Motor neuron (in vitro differentiated cells): ENCODE data around the gene CLIP2. TPM values are rescaled to one million over a fixed set of nuclear protein-coding genes. Genes with fewer than 3 reads are reported as not detected.
"Not testable (repeated sequence)": the region's sequence is repeated elsewhere in the genome, so short reads cannot be mapped to it uniquely, and the experiment has no call there.

Source experiments
- ATAC-seq, 8 experiments: fragments of 200-7000 bp; cut with Tn5 transposase; replicated peaks in 6 of 8; 2 replicates each; pipeline ENCODE4 v1.8.0; 2021; ENCODE audit warnings: mild to moderate bottlenecking in 8 of 8, moderate library complexity in 8 of 8
- H3K27ac ChIP-seq, 2 donors: fragments of 250-450 bp; sonication (Bioruptor Pico); 2 replicates each; pipeline ENCODE4 v1.9.0; 2021; ENCODE audit warnings: antibody characterized with exemption in 2 of 2, mild to moderate bottlenecking in 2 of 2, moderate library complexity in 1 of 2
- H3K4me1 ChIP-seq, 2 donors: fragments of 250-450 bp; sonication (Bioruptor Pico); replicated peaks in 1 of 2; 2 replicates each; pipeline ENCODE4 v1.6.1; 2021; ENCODE audit warnings: antibody characterized with exemption in 2 of 2, mild to moderate bottlenecking in 2 of 2, moderate library complexity in 1 of 2
- H3K4me3 ChIP-seq, 5 donors: fragments of 250-450 bp; sonication (Bioruptor Pico); 2 replicates each; pipeline ENCODE4 v1.9.0; 2021; ENCODE audit warnings: antibody characterized with exemption in 5 of 5, mild to moderate bottlenecking in 5 of 5, moderate library complexity in 4 of 5
- WGBS, 10 experiments: fragments of 450-650 bp; shearing (Covaris generic); methylation state at CpG; one replicate each; pipeline ENCODE4 v1.0.0; 2022; 5-methylcytosine and 5-hydroxymethylcytosine counted together
- in situ Hi-C, 9 experiments: fragments of 400-800 bp; cut with MboI; loops; one replicate each; pipeline ENCODE4 v1.15.0; 2021; ENCODE audit warnings: low sequenced_read_pairs in 9 of 9, low pct_unique_long_range_greater_than_20kb in 2 of 9; ENCODE audit not compliant: unreplicated experiment in 9 of 9
- total RNA-seq, 8 experiments: library from RNA; unstranded; fragments of 300-600 nt; gene quantifications; 2 replicates each; pipeline versions ENCODE4 v1.2.3 to v1.2.4, GENCODE V29; 2022

CLIP2 gene
- total RNA-seq, 8 experiments from 2014 or later, result 11.3 to 51.8 (median 32.7) TPM

GRCh38 chr7:74351836-74352235, 62.6 kb downstream of the CLIP2 start:
- Histone ChIP-seq H3K4me1 (no peaks in the 10 kb centered on the region), H3K27ac (no peak overlapping the region), H3K4me3 (no peak overlapping the region)
- ATAC-seq, result no peak
- in situ Hi-C loops, result no loop called here
- WGBS, 10 experiments, result 50 to 100% (median 80%) methylated on average over 1 to 3 of the region's 3 CpGs; no CpG with 5 or more reads in 5 of the 10 experiments

- ATAC-seq, H3K27ac ChIP-seq, H3K4me1 ChIP-seq, H3K4me3 ChIP-seq, in situ Hi-C loops: not testable (repeated sequence)
- WGBS, 10 experiments, result 72 to 100% (median 86%) methylated on average over 1 to 4 of the region's 4 CpGs
Measured at GRCh38 chr7:74352551-74353138, 63.4 kb downstream of the CLIP2 start.

- H3K4me1 ChIP-seq, result no peaks in the 10 kb centered on the region
- 100% methylated on average over 1 to 3 of the region's 6 CpGs; no CpG with 5 or more reads in 7 of the 10 experiments for WGBS, 10 experiments
- in situ Hi-C loops, result no loop called here
- no peak overlapping the region for H3K27ac ChIP-seq
- no peak overlapping the region for H3K4me3 ChIP-seq
- no peak for ATAC-seq
Measured at GRCh38 chr7:74354009-74354408, 64.8 kb downstream of the CLIP2 start.

GRCh38 chr7:74355091-74355490, 65.9 kb downstream of the CLIP2 start:
- peak in 2 of 8 experiments; percentile 54 to 80 for ATAC-seq
- WGBS, 10 experiments, result 67 to 100% (median 83%) methylated on average over 1 to 4 of the region's 4 CpGs; no CpG with 5 or more reads in 5 of the 10 experiments
- Histone ChIP-seq H3K27ac (no peak overlapping the region), H3K4me1 (no peaks in the 10 kb centered on the region), H3K4me3 (no peak overlapping the region)
- in situ Hi-C loops, result no loop called here

GRCh38 chr7:74356589-74357315, 67.5 kb downstream of the CLIP2 start:
- Histone ChIP-seq H3K4me3 (no peak overlapping the region), H3K4me1 (no peaks in the 10 kb centered on the region), H3K27ac (no peak overlapping the region)
- WGBS, 10 experiments, result 94 to 100% (median 100%) methylated on average over 1 to 4 of the region's 10 CpGs; no CpG with 5 or more reads in 5 of the 10 experiments
- no peak for ATAC-seq
- in situ Hi-C loops, result no loop called here

- in situ Hi-C loops, result no loop called here
- Histone ChIP-seq H3K4me1 (no peaks in the 10 kb centered on the region), H3K4me3 (no peak overlapping the region), H3K27ac (no peak overlapping the region)
- ATAC-seq, result no peak
- WGBS, 10 experiments, result 20 to 100% (median 73%) methylated on average over 1 to 3 of the region's 11 CpGs; no CpG with 5 or more reads in 5 of the 10 experiments
Measured at GRCh38 chr7:74360008-74360407, 70.8 kb downstream of the CLIP2 start.

- WGBS, 10 experiments, result 84 to 100% (median 97%) methylated on average over 1 to 6 of the region's 6 CpGs; no CpG with 5 or more reads in 6 of the 10 experiments
- ATAC-seq, result no peak
- in situ Hi-C loops, result no loop called here
- Histone ChIP-seq H3K4me1 (peaks cover 3 to 5% of the 10 kb centered on the region in 2 donors), H3K27ac (no peak overlapping the region), H3K4me3 (no peak overlapping the region)
Measured at GRCh38 chr7:74362266-74362665, 73.1 kb downstream of the CLIP2 start.

- WGBS, 10 experiments, result 57 to 100% (median 63%) methylated on average over 1 to 5 of the region's 7 CpGs; no CpG with 5 or more reads in 7 of the 10 experiments
- Histone ChIP-seq H3K4me3 (no peak overlapping the region), H3K4me1 (peaks cover 3 to 5% of the 10 kb centered on the region in 2 donors), H3K27ac (no peak overlapping the region)
- in situ Hi-C loops, result no loop called here
- no peak for ATAC-seq
Measured at GRCh38 chr7:74364061-74364460, 74.9 kb downstream of the CLIP2 start.

- H3K4me3 ChIP-seq, result peak overlapping the region in 1 of 5 donors; percentile 9
- H3K4me1 ChIP-seq, result peaks cover 3 to 5% of the 10 kb centered on the region in 2 donors
- H3K27ac ChIP-seq, result peak overlapping the region; percentile 44 to 76
- WGBS, 10 experiments, result 4 to 80% (median 32%) methylated on average over 1 to 7 of the region's 10 CpGs; no CpG with 5 or more reads in 4 of the 10 experiments
- peak; percentile 100 for ATAC-seq
- in situ Hi-C loops, result no loop called here
Measured at GRCh38 chr7:74365322-74366022, 76.3 kb downstream of the CLIP2 start.

- H3K4me3 ChIP-seq, result no peak overlapping the region
Measured at GRCh38 chr7:74371381-74372341, 82.5 kb downstream of the CLIP2 start.

GRCh38 chr7:74372511-74373111, 83.4 kb downstream of the CLIP2 start:
- Histone ChIP-seq H3K4me3 (no peak overlapping the region), H3K27ac (peak overlapping the region in 1 of 2 donors; percentile 56), H3K4me1 (peaks cover 3 to 9% of the 10 kb centered on the region in 2 donors)
- in situ Hi-C loops, result no loop called here
- WGBS, 10 experiments, result 0 to 80% (median 75%) methylated on average over 1 to 8 of the region's 28 CpGs; no CpG with 5 or more reads in 7 of the 10 experiments
- peak in 4 of 8 experiments; percentile 67 to 86 (median 71) for ATAC-seq

More at GRCh38 chr7:74371381-74372341, 82.5 kb downstream of the CLIP2 start:
- ATAC-seq, result peak in 6 of 8 experiments; percentile 5 to 26 (median 22)
- Histone ChIP-seq H3K4me1 (peaks cover 3 to 9% of the 10 kb centered on the region in 2 donors), H3K27ac (no peak overlapping the region)
- 7 to 80% (median 30%) methylated on average over 1 to 5 of the region's 13 CpGs; no CpG with 5 or more reads in 2 of the 10 experiments for WGBS, 10 experiments
- in situ Hi-C loops, result no loop called here

GRCh38 chr7:74373536-74373935, 84.3 kb downstream of the CLIP2 start:
- in situ Hi-C loops, result no loop called here
- 67% methylated on average over 1 of the region's 3 CpGs; no CpG with 5 or more reads in 9 of the 10 experiments for WGBS, 10 experiments
- Histone ChIP-seq H3K27ac (no peak overlapping the region), H3K4me1 (peaks cover 3 to 9% of the 10 kb centered on the region in 2 donors), H3K4me3 (no peak overlapping the region)
- ATAC-seq, result no peak
